Measurements from ENCODE around the gene GNG11. TPM values are rescaled to one million over a fixed set of nuclear protein-coding genes. Genes with fewer than 3 reads are reported as not detected.

The GNG11 gene
- total and polyA plus RNA-seq, 2 experiments from 2014 or later, result 1.6 to 6.3 TPM

GRCh38 chr7:93873998-93874574 lies 47.4 kb upstream of the GNG11 start:
- Histone ChIP-seq H2AFZ (no peak overlapping the region), H3K36me3 (ENCODE audit: insufficient read depth) (no peaks in the 10 kb centered on the region; the same call in 1 of the 2 replicates), H3K27ac (ENCODE audit: low read depth) (peak overlapping the region; percentile 18; the same call in 1 of the 2 replicates), H3K27me3 (ENCODE audit: insufficient read depth) (no peaks in the 10 kb centered on the region), H3F3A (replicated peaks; ENCODE audit: low read depth) (no peaks in the 10 kb centered on the region), H4K20me1 (replicated peaks; ENCODE audit: insufficient read depth) (no peaks in the 10 kb centered on the region), H3K9me2 (ENCODE audit: insufficient read depth) (no peaks in the 10 kb centered on the region), H3K4me3 (no peak overlapping the region), H3K4me1 (ENCODE audit: insufficient read depth) (no peaks in the 10 kb centered on the region), H3K79me2 (replicated peaks; ENCODE audit: insufficient read depth) (no peaks in the 10 kb centered on the region), H3K4me2 (no peak overlapping the region)
- ATAC-seq (peak; percentile 36), DNase-seq (ENCODE audit: low spot score) (peak; percentile 38)
- Mint-ChIP-seq H3K27me3 (ENCODE audit: insufficient read depth, low read depth, poor library complexity) (peaks cover 2% of the 10 kb centered on the region), H3K4me3 (no peak overlapping the region), H3K9me3 (peaks cover 25% of the 10 kb centered on the region), H3K27ac (peak overlapping the region; percentile 60; the same call in 1 of the 2 replicates), H3K36me3 (ENCODE audit: low read depth) (peaks cover 25% of the 10 kb centered on the region; the same call in 2 of the 3 replicates), H3K4me1 (peaks cover 7% of the 10 kb centered on the region; the same call in 2 of the 3 replicates)
- TF ChIP-seq NANOG (IDR thresholded peaks at IDR 0.05; ENCODE audit: borderline replicate concordance), result no peak
- no peak for TF ChIP-seq JUNB (IDR thresholded peaks at IDR 0.05; ENCODE audit: unreplicated experiment)
- no peak for TF ChIP-seq ZNF114 (CRISPR knock-in tag; IDR thresholded peaks at IDR 0.05)
- TF ChIP-seq CREB1 (CRISPR knock-in tag; IDR thresholded peaks at IDR 0.05; ENCODE audit: low read depth), result no peak
- TF ChIP-seq EZH2 (IDR thresholded peaks at IDR 0.05; ENCODE audit: low read depth, unreplicated experiment), result no peak
- no peak for TF ChIP-seq EZH2phosphoT487 (IDR thresholded peaks at IDR 0.05; ENCODE audit: unreplicated experiment)
- no peak for TF ChIP-seq ZNF462 (CRISPR knock-in tag; IDR thresholded peaks at IDR 0.05)
- no peak for TF ChIP-seq ZNF331 (CRISPR knock-in tag; IDR thresholded peaks at IDR 0.05; ENCODE audit: low read depth)
- TF ChIP-seq POLR2AphosphoS5 (IDR thresholded peaks at IDR 0.05; ENCODE audit: low read depth), result no peak
- TF ChIP-seq CTCF (conservative IDR thresholded peaks at IDR 0.05; ENCODE audit: low read depth in 2 of 2), result no peak
- no peak for TF ChIP-seq STAT1 (IDR thresholded peaks at IDR 0.05; ENCODE audit: unreplicated experiment)
- no peak for TF ChIP-seq ETS1 (IDR thresholded peaks at IDR 0.05)
- TF ChIP-seq REST (IDR thresholded peaks at IDR 0.05; ENCODE audit: unreplicated experiment), result no peak

All from GM23338 (cell line).